GM12892 (cell line): Measurements from ENCODE around the gene HCN2.

Source experiments
- POLR2A ChIP-seq: IDR thresholded peaks from 2 replicates; pipeline ENCODE4 v1.6.1; 2011; ENCODE audit warnings: low read depth, low read length, control low read depth
- POLR2AphosphoS5 ChIP-seq: IDR thresholded peaks from 2 replicates; pipeline ENCODE4 v1.6.1; 2011; ENCODE audit warnings: low read depth, low read length, control low read depth
- TAF1 ChIP-seq: IDR thresholded peaks from 2 replicates; pipeline ENCODE4 v1.6.1; 2011; ENCODE audit warnings: low read depth, mild to moderate bottlenecking, control low read depth, low read length, borderline replicate concordance

DNA sequence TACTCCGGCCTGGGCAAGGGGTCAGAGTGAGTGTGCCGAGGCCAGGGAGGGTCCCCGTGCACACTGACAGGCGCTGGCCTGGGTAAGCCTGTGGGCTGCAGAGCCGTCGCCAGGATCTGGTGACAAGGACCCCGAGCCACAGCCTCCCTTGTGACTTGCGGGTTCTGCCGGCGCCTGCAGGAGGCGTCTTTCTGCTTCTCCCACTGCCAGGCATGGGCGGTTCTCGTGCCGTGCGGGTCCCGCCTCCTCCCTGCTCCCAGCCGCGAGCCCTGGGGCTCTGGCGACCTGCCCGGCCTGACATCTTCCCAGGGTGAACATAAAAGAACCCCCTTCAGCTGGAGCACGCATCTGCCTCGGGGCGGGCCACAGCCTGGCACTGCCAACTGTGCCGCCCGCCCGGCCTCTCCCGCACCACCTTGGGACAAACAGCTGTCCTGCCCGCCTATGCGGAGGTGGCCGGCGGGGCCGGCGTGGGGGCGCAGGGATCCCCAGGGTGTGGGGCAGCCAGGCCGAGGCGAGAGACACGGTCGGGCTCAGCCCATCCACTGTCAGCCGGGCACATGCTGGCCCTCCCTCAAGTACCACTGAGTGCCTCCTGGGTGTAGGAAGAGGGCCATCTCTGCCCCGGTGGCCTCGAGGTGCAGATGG is 1.5 kb upstream of the HCN2 start:
- TF ChIP-seq POLR2A, result no peak
- no peak for TF ChIP-seq POLR2AphosphoS5
- no peak for TF ChIP-seq TAF1
